Activated T-cell treated with anti-CD3 and anti-CD28 coated beads, Interleukin-2, amount 50 U/mL, for 1 hour (primary cell): ENCODE results near the gene NOC2L.
A peak's percentile ranks its signal among the peaks of the same experiment; 100 is the strongest.
"Not testable (repeated sequence)": the region's sequence is repeated elsewhere in the genome, so short reads cannot be mapped to it uniquely, and the experiment has no call there.

Experiments used
- DNase-seq: peaks from one replicate; pipeline ENCODE4 v3.0.0-alpha.2; 2020

The NOC2L gene

GRCh38 chr1:958823-959730, at the start of gene NOC2L:
NOC2L (minus strand) TSS chr1:959256; CDS start chr1:959240, 16 bp downstream.
- peak; percentile 99 for DNase-seq

- DNase-seq: no peak
Measured at GRCh38 chr1:1006305-1007159, 47.5 kb upstream of the NOC2L start.

- DNase-seq: no peak
Measured at GRCh38 chr1:1005774-1006304, 46.8 kb upstream of the NOC2L start.

- DNase-seq: no peak
Measured at GRCh38 chr1:1004780-1005697, 46.0 kb upstream of the NOC2L start.

GRCh38 chr1:1004420-1004779, 45.3 kb upstream of the NOC2L start:
- no peak for DNase-seq

GRCh38 chr1:1003618-1004419, 44.8 kb upstream of the NOC2L start:
- DNase-seq: no peak

GRCh38 chr1:1001057-1001783, 42.2 kb upstream of the NOC2L start:
- DNase-seq: peak; percentile 38

- peak; percentile 88 for DNase-seq
Measured at GRCh38 chr1:1000357-1001056, 41.5 kb upstream of the NOC2L start.

GRCh38 chr1:999725-1000356, 40.8 kb upstream of the NOC2L start, which contains the start of gene HES4:
HES4 (minus strand) TSS chr1:1000097; CDS start chr1:999973, 124 bp downstream.
- DNase-seq: peak; percentile 76

GRCh38 chr1:998995-999724, 40.1 kb upstream of the NOC2L start:
- peak; percentile 62 for DNase-seq

GRCh38 chr1:998745-998994, 39.6 kb upstream of the NOC2L start:
- DNase-seq: no peak

GRCh38 chr1:997993-998744, 39.1 kb upstream of the NOC2L start:
- DNase-seq: no peak

GRCh38 chr1:997713-997992, 38.6 kb upstream of the NOC2L start:
- DNase-seq: no peak

- no peak for DNase-seq
Measured at GRCh38 chr1:996851-997712, 38.0 kb upstream of the NOC2L start.

- no peak for DNase-seq
Measured at GRCh38 chr1:995665-996633, 36.9 kb upstream of the NOC2L start.

- not testable (repeated sequence) for DNase-seq
Measured at GRCh38 chr1:994546-994945, 35.5 kb upstream of the NOC2L start.
